Measurements from ENCODE around the gene FMNL1.
"Not testable (repeated sequence)": the region's sequence is repeated elsewhere in the genome, so short reads cannot be mapped to it uniquely, and the experiment has no call there.

Gene FMNL1

GRCh38 chr17:45221081-45222013 lies at the start of gene FMNL1:
TSS of gene FMNL1 (plus strand) at chr17:45221885. CDS start at chr17:45222125, 240 bp downstream.
- no peak for DNase-seq (ENCODE audit: low read depth in 2 of 2)

DNA sequence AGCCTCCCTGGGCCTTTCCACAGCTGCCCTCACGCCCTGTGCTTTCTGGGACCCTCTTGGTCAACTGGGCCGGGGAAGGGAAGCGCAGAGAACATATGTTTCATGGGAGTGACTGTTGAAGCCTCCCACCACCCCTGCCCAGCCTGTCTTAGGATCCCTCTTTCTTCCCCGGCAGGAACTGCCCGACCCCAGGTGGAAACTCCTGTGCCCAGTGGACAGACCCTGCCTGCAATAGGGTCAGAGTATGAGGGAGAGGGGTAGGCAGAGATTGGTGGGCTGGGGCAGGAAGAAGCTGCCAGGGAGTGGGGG lies 49.5 kb upstream of the FMNL1 start:
- no peak for DNase-seq (ENCODE audit: low read depth in 2 of 2)

DNA sequence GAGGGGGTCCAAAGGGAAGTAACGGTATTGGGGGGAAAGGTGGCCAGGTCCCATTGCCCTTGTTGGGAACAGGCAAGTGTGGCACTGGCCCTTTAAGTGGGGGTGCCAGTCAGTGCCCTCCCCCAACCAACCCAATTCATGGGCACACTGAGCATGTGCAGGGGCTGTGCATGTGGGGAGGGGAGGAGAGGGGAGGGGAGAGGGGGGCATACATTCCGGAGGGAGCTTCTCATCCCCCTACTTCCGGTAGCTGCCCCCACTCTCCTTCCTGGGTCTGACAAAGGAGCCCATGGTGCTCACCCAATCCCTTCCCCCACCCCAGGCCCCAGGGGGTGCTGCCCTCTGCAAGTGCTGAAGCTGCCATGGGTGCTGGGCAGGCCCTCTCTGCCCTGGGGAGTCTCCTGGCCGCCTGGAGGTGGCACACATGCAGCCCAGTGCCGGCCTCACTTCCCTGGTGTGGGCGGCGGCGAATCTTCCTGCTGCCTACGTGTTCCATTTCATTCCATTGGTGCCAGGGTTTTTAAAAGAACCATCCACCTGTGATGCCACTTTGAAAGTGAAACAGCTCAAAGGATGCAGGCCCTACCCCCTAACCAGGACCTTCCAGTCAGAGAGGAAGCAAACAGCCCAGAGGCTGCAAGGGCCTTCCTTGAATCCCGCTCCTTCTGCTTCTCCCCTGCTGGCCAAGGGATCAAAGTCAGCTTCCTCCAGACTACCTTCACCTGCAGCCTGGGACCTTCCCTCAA lies 49.0 kb upstream of the FMNL1 start:
- DNase-seq (ENCODE audit: low read depth in 2 of 2), result peak in 1 of 2 experiments; percentile 68

DNA sequence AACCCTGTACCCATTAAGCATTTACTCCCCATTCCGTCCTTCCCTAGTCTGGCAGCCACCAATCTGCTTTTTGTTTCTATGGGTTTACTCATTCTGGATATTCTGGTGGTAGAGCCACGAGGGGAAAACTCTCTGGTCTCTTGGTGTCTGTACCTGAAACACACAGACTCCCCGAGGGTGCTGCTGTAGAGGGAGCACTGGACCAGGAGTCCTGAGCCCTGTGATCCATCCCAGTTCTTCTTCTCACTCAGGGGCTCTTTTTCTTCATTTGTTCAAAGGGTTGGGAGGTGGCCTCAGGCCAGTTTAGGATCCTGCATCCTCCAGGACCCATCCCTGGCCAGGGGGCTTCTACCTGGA lies 45.9 kb upstream of the FMNL1 start:
- no peak for DNase-seq (ENCODE audit: low read depth in 2 of 2)

- DNase-seq (ENCODE audit: low read depth in 2 of 2), result no peak
These were observed 44.1 kb upstream of the FMNL1 start for GRCh38 chr17:45177563-45177962.

- DNase-seq (ENCODE audit: low read depth in 2 of 2), result no peak
These were observed 37.5 kb upstream of the FMNL1 start for GRCh38 chr17:45184144-45184543.

DNA sequence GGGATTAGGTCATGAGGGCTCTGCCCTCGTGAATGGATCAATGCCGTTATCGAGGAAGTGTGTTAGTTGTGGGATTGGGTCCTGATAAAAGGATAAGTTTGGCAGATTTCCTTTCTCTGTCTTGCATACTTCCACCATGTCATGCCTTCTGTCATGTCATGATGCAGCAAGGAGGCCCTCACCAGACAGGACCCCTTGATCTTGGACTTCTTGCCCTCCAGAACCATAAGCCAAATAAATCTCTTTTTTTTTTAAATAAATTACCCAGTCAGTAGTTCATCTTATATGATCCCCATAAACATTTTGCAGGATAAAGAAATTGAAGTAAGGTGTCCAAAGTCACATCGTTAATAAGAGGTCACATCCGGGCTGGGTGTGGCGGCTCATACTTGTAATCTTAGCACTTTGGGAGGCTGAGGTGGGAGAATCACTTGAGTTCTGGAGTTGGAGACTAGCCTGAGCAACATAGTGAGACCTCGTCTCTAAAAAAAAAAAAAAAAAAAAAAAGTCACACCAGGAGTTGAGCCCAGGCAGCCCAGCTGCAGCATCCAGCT lies 34.8 kb upstream of the FMNL1 start:
- DNase-seq (ENCODE audit: low read depth in 2 of 2), result no peak

GRCh38 chr17:45189009-45189408 lies 32.7 kb upstream of the FMNL1 start:
- no peak for DNase-seq (ENCODE audit: low read depth in 2 of 2)

DNA sequence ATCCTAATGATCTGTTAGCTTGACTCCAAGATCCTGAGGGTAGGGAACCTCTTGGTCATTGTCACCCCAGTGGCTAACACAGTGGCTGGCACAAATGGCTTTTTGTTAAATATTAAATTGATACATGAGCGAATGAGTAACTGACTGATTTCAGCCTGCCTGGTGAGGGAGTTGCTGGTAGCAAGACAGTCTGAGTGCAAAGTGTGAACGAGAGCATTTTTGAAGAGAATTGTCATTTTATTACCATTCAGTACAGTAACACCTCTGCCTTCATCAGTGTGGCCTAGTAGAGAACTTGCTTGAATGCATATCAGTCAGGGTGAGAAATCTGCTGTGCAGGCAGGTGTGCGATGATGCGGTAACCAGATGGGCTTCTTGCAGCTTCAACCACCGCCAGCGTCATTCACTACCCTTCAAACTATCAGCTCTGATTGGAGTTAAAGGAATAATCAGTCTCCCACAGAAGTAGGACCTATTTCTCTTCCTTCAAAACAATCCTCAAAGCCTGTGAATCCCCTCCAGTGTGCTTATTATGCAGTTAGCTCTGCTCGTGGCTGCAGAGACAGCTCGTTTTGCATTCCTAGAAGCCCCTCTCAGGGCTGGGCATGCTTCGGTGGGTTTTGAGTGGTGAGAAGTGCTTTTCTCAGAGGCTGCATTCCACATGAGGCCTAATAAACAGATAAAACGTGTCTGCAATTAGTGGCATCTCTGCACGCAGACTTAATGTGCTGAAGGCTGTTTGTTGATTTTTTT lies 31.0 kb upstream of the FMNL1 start:
- no peak for DNase-seq (ENCODE audit: low read depth in 2 of 2)

DNA sequence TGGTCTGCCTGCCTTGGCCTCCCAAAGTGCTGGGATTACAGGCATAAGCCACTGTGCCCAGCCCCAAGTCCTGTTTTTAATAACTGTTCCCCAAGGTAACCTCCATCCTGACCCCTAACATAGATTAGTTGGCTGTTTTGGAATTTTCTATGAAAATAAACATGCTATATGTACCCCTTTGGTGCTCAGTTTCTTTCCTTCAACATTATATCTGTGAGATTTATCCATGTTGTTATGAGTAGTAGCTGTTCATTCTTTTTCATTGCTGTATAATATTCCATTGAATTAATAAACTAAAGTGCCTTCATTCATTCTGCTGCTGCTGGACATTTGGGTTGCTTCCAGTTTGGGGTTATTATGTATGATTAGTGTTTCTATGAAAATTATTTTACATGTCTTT lies 26.3 kb upstream of the FMNL1 start:
- DNase-seq (ENCODE audit: low read depth in 2 of 2), result no peak

- no peak for DNase-seq (ENCODE audit: low read depth in 2 of 2)
These were observed 24.6 kb upstream of the FMNL1 start for GRCh38 chr17:45197108-45197507.

GRCh38 chr17:45197555-45198334 lies 23.9 kb upstream of the FMNL1 start:
- peak; percentile 56 to 63 for DNase-seq (ENCODE audit: low read depth in 2 of 2)

DNA sequence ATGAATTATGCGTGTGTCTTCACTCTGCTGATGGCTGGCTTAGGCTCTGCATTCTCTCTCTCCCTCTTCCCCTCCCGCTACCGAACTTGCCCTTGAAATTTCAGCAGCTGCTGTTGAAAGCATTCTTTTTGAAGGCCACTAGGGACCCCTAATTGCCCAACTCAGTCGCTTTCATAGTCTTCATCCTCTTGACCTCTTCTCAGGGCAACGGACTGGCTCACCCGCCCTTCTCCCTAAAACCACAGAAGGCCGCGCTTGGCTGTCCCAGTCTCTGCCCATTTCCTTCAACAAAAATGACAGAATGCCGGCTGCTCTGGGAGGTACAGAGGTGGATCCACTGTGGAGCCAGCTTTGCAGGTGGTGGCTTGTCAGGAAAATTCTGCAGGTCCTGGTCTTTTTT lies 21.0 kb upstream of the FMNL1 start:
- no peak for DNase-seq (ENCODE audit: low read depth in 2 of 2)

- no peak for DNase-seq (ENCODE audit: low read depth in 2 of 2)
These were observed 20.2 kb upstream of the FMNL1 start for GRCh38 chr17:45201457-45201856.

GRCh38 chr17:45201880-45202279 lies 19.8 kb upstream of the FMNL1 start:
- not testable (repeated sequence) for DNase-seq (ENCODE audit: low read depth in 2 of 2)

- DNase-seq (ENCODE audit: low read depth in 2 of 2), result peak; percentile 83 to 86
These were observed 2.6 kb upstream of the FMNL1 start for GRCh38 chr17:45218895-45219661.

DNA sequence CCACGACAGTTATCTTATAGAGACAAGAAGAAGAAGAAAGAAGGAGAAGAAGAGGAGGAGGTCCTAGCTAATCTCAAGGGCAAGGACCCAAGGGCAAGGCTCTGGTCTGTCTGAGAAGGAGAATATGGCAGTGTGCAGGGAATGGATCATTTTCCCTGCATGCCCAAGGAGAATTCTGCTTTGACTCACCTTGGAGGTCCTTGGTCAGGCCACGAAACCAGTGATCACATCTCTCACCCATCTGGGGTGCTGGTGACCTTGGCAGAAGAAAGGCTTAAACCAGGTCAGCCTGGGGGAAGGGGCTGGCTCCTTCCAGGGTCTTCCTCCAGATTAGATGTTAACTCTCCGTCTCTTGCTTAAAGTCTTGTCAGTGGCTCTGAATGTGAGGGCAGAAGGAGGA lies 1.6 kb upstream of the FMNL1 start:
- DNase-seq (ENCODE audit: low read depth in 2 of 2), result no peak

GRCh38 chr17:45222014-45222288 lies 266 bp downstream of the FMNL1 start:
- DNase-seq (ENCODE audit: low read depth in 2 of 2), result no peak

- no peak for DNase-seq (ENCODE audit: low read depth in 2 of 2)
These were observed 757 bp downstream of the FMNL1 start for GRCh38 chr17:45222289-45222995.

- DNase-seq (ENCODE audit: low read depth in 2 of 2), result no peak
These were observed 1.4 kb downstream of the FMNL1 start for GRCh38 chr17:45222996-45223538.

Data from fibroblast of skin of left quadriceps (primary cell).